Stimulated activated CD8-positive, alpha-beta memory T cell treated with anti-CD3 and anti-CD28 coated beads, Interleukin-4, amount 100 ng/mL, for 24 hours (primary cell): Measurements from ENCODE around the gene MAP4K4.
"Not testable (repeated sequence)": the region's sequence is repeated elsewhere in the genome, so short reads cannot be mapped to it uniquely, and the experiment has no call there.

ENCODE experiments used
- DNase-seq: peaks from one replicate; pipeline ENCODE4 v3.0.0-alpha.2; 2020; ENCODE audit warnings: low read depth

MAP4K4 gene

DNA sequence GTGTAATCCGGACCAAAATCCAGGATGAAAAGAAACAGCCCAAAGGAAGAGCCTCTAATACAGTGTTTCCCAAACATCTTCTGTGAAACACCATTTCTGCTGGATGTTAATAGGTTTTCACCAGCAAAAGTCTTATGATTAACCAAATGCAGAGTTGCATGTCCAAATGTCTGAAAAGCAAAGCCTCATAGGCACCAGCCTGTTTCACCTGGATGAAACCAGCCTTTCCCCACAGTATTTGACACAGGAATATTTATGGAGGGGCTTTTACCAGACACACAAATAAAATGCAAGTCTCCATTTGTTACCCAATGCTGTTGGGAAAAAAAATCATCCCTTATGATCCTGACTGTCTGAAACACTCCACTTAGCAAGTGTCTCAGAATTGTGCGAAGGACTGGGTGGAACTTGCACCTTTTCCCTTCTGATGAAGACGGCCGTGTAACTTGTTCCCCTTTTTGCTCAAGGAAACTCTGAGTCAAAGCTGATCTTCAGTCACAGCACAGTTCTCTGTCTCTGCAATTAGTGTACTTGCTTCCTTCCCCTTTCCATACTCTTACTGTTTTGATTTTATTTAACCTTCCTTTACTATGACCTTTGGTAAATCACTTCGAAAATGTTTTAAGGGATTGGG lies 223.9 kb downstream of the MAP4K4 start:
- DNase-seq, result no peak

DNA sequence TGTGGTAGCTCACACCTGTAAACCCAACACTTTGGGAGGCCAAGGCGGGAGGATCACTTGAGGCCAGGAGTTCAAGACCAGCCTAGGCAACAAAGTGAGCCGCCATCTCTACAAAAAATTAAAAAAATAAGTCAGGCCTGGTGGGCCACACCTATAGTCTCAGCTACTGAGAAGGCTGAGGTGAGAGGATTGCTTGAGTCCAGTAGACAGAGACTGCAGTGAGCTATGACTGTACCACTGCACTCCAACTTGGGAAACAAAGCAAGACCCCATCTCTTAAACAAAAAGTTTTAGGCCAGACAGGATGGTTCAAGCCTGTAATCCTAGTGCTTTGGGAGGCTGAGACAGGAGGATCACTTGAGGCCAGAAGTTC lies 224.4 kb downstream of the MAP4K4 start:
- DNase-seq, result no peak

DNA sequence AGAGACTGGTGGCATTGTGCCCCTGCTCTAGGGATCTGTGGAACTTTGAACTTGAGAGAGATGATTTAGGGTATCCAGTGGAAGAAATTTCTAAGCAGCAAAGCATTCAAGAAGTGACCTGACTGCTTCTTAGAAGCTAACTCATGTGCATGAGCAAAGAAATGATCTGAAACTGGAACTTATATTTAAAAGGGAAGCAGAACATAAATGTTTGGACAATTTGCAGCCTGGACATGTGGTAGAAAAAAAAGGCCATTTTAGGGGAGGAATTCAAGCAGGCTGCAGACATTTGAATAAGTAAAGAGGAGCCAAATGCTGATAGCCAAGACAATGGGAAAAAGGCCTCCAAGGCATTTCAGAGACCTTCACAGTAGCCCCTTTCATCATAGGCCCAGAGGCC lies 226.8 kb downstream of the MAP4K4 start:
- DNase-seq, result not testable (repeated sequence)

DNA sequence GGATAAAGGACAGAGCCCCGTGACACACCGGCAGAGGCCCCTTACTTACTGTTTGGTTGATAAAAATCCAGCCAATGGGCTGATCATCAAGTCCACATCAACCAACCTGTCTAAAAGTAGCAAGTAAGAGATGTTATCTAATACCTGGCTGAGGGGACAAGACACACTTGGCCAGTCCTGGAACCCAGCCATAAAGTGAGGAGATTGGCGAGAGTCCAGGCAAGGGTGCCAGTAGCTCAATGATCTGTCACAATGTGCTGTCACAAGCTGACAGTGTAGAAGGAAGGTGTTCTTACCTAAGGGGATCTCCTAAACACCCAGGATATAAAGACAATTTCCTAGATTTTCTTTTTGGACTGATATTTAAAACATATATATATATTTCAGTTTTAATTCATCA lies 232.5 kb downstream of the MAP4K4 start:
- DNase-seq, result no peak

DNA sequence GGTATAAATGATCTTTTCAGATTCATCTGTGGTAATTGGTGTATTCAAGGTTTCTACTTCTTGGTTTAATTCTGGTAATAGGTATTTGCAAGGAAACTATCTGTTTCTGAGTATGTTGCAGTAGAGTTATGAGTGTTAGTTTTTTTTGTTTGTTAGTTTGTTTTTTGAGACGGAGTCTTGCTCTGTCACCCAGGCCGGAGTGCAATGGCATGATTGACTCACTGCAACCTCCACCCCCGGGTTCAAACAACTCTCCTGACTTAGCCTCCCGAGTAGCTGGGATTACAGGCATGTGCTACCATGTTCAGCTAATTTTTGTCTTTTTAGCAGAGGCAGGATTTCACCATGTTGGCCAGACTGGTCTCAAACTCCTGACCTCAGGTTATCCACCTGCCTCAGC lies 233.3 kb downstream of the MAP4K4 start:
- no peak for DNase-seq

DNA sequence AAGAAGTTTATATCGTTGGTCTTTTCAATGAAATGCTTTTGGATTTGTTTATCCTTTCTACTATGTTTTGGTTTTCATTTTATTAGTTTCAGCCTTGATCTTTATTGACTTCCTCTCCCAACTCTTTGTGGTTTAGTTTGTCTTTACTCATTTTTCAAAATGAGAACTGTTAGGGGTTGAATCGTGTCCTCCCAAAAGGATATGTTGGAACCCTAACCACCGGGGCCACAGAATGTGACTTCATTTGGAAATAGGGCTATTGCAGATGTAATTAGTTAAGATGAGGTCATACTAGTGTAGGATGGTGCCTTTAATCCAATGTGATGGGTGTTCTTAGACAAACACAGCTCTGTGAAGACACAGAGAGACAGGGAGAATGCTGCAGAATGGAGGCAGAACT lies 233.9 kb downstream of the MAP4K4 start:
- DNase-seq, result no peak

DNA sequence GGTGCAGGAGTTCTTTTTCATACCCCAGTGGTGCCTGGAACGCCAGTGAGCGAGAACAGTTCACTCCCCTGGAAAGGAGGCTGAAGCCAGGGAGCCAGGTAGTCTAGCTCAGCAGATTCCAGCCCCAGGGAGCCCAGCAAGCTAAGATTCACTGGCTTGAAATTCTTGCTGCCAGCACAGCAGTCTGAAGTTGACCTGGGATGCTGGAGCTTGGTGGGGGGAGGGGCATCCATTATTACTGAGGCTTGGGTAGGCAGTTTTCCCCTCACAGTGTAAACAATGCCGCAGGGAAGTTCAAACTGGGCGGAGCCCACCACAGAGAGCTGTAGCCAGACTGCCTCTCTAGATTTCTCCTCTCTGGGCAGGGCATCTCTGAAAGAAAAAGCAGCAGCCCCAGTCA lies 238.3 kb downstream of the MAP4K4 start:
- not testable (repeated sequence) for DNase-seq

DNA sequence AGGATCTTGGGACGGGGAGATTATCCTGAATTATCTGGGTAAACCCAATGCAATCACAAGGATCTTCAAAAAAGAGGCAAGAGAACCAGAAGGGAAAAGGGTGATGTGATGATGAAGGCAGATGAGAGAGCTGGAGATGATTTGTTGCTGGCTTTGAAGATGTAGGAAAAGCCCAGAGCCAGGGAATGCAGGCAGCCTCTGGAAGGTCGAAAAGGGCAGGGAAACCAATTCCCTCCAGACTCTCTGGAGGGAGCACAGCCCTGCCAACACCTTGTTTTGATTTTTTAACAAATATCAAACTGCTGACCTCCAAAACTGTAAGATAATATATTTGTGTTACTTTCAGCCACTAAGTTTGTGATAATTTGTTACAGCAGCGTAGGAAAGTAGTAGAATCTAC lies 245.3 kb downstream of the MAP4K4 start:
- no peak for DNase-seq
